ENCODE measurements around the gene CAPN3.

CAPN3 gene

GRCh38 chr15:42354824-42355223, 4.5 kb upstream of the CAPN3 start:
- DNase-seq (ENCODE audit: low read depth in 2 of 2), result no peak
- TF ChIP-seq CTCF (IDR thresholded peaks at IDR 0.05; ENCODE audit: low read depth, low read length), result no peak
- no peak overlapping the region for H3K4me3 ChIP-seq (replicated peaks in 1 of 2; ENCODE audit: low read depth in 2 of 2, low read length in 2 of 2)

- no peak overlapping the region for H3K4me3 ChIP-seq (replicated peaks in 1 of 2; ENCODE audit: low read depth in 2 of 2, low read length in 2 of 2)
- DNase-seq (ENCODE audit: low read depth in 2 of 2), result no peak
- no peak for TF ChIP-seq CTCF (IDR thresholded peaks at IDR 0.05; ENCODE audit: low read depth, low read length)
Observed at GRCh38 chr15:42355291-42355690, 4.0 kb upstream of the CAPN3 start.

GRCh38 chr15:42356851-42357250, 2.5 kb upstream of the CAPN3 start:
- TF ChIP-seq CTCF (IDR thresholded peaks at IDR 0.05; ENCODE audit: low read depth, low read length), result no peak
- no peak overlapping the region for H3K4me3 ChIP-seq (replicated peaks in 1 of 2; ENCODE audit: low read depth in 2 of 2, low read length in 2 of 2)

GRCh38 chr15:42358141-42358540, 1.2 kb upstream of the CAPN3 start:
- H3K4me3 ChIP-seq (replicated peaks in 1 of 2; ENCODE audit: low read depth in 2 of 2, low read length in 2 of 2), result no peak overlapping the region
- DNase-seq (ENCODE audit: low read depth in 2 of 2), result no peak
- no peak for TF ChIP-seq CTCF (IDR thresholded peaks at IDR 0.05; ENCODE audit: low read depth, low read length)

More at GRCh38 chr15:42356851-42357250, 2.5 kb upstream of the CAPN3 start:
- DNase-seq (ENCODE audit: low read depth in 2 of 2), result no peak

- TF ChIP-seq CTCF (IDR thresholded peaks at IDR 0.05; ENCODE audit: low read depth, low read length), result no peak
- H3K4me3 ChIP-seq (replicated peaks in 1 of 2; ENCODE audit: low read depth in 2 of 2, low read length in 2 of 2), result no peak overlapping the region
- DNase-seq (ENCODE audit: low read depth in 2 of 2), result no peak
Observed at GRCh38 chr15:42359985-42360384, 684 bp downstream of the CAPN3 start.

GRCh38 chr15:42360535-42361112, 1.3 kb downstream of the CAPN3 start:
- no peak for TF ChIP-seq CTCF (IDR thresholded peaks at IDR 0.05; ENCODE audit: low read depth, low read length)
- no peak for DNase-seq (ENCODE audit: low read depth in 2 of 2)
- no peak overlapping the region for H3K4me3 ChIP-seq (replicated peaks in 1 of 2; ENCODE audit: low read depth in 2 of 2, low read length in 2 of 2)

- TF ChIP-seq CTCF (IDR thresholded peaks at IDR 0.05; ENCODE audit: low read depth, low read length), result no peak
- no peak for DNase-seq (ENCODE audit: low read depth in 2 of 2)
- H3K4me3 ChIP-seq (replicated peaks in 1 of 2; ENCODE audit: low read depth in 2 of 2, low read length in 2 of 2), result no peak overlapping the region
Observed at GRCh38 chr15:42363487-42363886, 4.2 kb downstream of the CAPN3 start.
